Measurements from ENCODE around the gene PSMG3.

PSMG3 gene

DNA sequence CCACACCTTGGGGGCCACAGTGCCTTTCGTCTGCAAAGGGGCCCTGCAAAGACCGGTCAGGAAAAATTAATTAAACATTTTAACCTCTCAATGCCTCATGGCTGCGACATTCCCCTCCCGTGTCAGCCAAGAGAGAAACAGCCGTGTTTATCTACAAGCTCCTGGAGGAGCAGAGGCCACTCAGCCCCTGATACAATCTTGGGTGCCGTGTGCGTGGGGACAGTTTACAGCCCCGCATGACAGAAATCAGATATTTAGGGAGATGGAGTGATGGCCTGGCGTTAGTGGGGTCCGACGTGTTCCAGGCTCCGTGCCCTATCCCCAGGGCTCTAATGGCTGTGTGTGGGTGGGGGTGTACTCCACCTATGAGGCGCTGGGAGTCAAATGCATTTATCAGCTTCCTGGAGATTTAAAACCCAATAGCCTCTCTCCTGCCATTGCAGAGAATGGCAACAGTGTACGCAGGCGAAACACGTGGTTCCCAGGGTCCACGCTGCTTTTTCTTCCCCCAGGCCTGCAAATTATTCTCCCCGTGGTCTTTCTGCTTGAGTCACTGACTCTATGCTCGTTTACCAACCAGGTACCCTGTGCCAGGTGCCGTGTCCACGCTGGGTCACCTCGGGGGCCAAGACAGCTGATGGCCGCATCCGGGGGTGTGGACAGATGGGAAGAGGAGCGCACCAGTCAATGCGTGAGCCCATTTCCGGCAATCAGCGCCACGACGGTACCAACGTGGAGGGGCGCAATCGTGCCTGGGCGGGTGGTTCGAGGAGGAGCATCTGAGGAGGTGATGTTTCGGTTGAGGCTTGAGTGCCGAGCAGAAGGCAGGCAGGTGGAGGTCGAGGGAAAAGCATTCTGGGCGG is 26.6 kb upstream of the PSMG3 start:
- H3K9me3 ChIP-seq (ENCODE audit: control insufficient read depth, insufficient read depth, low read length) = no peaks in the 10 kb centered on the region
- WGBS (ENCODE audit: insufficient coverage, insufficient read length) = no CpG with 5 or more reads among the region's 39 CpGs
- no peak overlapping the region for H3K27ac ChIP-seq (ENCODE audit: low read length)
- no peaks in the 10 kb centered on the region for H3K36me3 ChIP-seq (ENCODE audit: control insufficient read depth, insufficient read depth, low read length)
- no peaks in the 10 kb centered on the region for H3K4me1 ChIP-seq (ENCODE audit: control insufficient read depth, insufficient read depth, low read length)
- no peaks in the 10 kb centered on the region; the same call in 1 of the 2 replicates for H3K27me3 ChIP-seq (ENCODE audit: control insufficient read depth, insufficient read depth, low read length)
- DNase-seq (ENCODE audit: low read depth, low spot score) = no peak
- no peak overlapping the region for H3K4me3 ChIP-seq (ENCODE audit: low read length)

DNA sequence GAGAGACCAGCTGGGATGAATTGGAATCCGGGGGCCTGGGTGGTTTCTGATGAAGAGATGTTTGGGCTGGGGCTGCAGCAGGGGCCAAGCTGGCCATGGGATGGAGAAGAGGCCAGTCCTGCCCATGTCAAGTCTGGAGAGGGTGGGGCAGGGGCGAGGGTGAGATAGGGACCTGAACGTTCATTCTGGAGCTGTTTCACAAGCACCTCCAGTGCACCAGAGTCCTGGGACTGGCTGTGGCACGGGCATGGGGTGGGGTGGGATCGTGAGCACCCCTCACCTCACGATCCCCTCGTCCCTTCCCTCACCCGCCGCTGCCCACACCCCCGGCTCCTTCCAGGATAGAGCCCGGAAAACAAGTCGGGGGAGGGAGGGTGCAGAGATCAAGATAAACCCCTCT is 25.8 kb upstream of the PSMG3 start:
- Histone ChIP-seq H3K27me3 (ENCODE audit: control insufficient read depth, insufficient read depth, low read length) (no peaks in the 10 kb centered on the region), H3K9me3 (ENCODE audit: control insufficient read depth, insufficient read depth, low read length) (no peaks in the 10 kb centered on the region)

DNA sequence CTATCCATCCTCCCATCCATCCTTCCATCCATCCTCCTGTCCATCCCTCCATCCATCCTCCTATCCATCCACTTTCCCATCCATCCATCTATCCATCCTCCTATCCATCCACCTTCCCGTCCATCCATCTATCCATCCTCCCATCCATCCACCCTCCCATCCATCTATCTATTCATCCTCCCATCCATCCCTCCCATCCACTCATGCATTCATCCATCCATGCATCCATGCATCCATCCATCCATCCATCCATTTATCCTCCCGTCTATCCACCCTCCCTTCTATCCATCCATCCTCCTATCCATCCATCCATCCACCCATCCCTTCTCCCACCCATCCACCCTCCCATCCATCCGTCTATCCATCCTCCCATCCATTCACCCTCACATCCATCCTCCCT is 25.2 kb upstream of the PSMG3 start:
- H3K27ac ChIP-seq (ENCODE audit: low read length) = no peak overlapping the region
- WGBS (ENCODE audit: insufficient coverage, insufficient read length) = 100% methylated on average over 3 of the region's 3 CpGs

More for the DNA sequence above, 25.8 kb upstream of the PSMG3 start:
- H3K4me3 ChIP-seq (ENCODE audit: low read length) = no peak overlapping the region
- no peak overlapping the region for H3K27ac ChIP-seq (ENCODE audit: low read length)
- WGBS (ENCODE audit: insufficient coverage, insufficient read length) = no CpG with 5 or more reads among the region's 12 CpGs
- H3K36me3 ChIP-seq (ENCODE audit: control insufficient read depth, insufficient read depth, low read length) = no peaks in the 10 kb centered on the region
- DNase-seq (ENCODE audit: low read depth, low spot score) = no peak
- no peaks in the 10 kb centered on the region for H3K4me1 ChIP-seq (ENCODE audit: control insufficient read depth, insufficient read depth, low read length)

DNA sequence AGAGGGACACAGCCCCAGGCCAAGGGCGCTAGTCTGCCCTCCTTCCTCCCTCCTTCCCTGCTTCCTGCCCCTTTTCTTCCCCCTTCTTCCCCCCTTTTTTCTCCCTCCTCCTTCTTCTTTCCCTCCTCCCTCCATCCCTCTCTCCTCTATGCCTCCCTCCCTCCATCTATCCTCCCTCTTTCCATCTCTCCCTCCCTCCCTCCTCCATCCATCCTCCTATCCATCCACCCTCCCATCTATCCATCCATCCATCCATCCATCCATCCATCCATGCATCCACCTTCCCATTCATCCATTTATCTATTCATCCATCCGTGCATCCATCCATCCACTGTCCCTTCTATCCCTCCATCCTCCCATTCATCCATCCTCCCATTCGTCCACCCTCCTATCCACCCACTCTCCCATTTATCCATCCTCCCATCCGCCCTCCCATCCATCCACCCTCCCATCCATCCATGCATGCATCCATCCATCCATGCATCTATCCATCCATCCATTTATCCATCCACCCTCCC is 24.1 kb upstream of the PSMG3 start:
- WGBS (ENCODE audit: insufficient coverage, insufficient read length) = 93% methylated on average over 2 of the region's 4 CpGs
- Histone ChIP-seq H3K27me3 (ENCODE audit: control insufficient read depth, insufficient read depth, low read length) (no peaks in the 10 kb centered on the region), H3K4me1 (ENCODE audit: control insufficient read depth, insufficient read depth, low read length) (no peaks in the 10 kb centered on the region)

More for the DNA sequence above, 25.2 kb upstream of the PSMG3 start:
- no peaks in the 10 kb centered on the region for H3K9me3 ChIP-seq (ENCODE audit: control insufficient read depth, insufficient read depth, low read length)
- H3K4me3 ChIP-seq (ENCODE audit: low read length) = no peak overlapping the region
- no peaks in the 10 kb centered on the region for H3K36me3 ChIP-seq (ENCODE audit: control insufficient read depth, insufficient read depth, low read length)
- H3K27me3 ChIP-seq (ENCODE audit: control insufficient read depth, insufficient read depth, low read length) = no peaks in the 10 kb centered on the region
- no peak for DNase-seq (ENCODE audit: low read depth, low spot score)
- no peaks in the 10 kb centered on the region for H3K4me1 ChIP-seq (ENCODE audit: control insufficient read depth, insufficient read depth, low read length)

DNA sequence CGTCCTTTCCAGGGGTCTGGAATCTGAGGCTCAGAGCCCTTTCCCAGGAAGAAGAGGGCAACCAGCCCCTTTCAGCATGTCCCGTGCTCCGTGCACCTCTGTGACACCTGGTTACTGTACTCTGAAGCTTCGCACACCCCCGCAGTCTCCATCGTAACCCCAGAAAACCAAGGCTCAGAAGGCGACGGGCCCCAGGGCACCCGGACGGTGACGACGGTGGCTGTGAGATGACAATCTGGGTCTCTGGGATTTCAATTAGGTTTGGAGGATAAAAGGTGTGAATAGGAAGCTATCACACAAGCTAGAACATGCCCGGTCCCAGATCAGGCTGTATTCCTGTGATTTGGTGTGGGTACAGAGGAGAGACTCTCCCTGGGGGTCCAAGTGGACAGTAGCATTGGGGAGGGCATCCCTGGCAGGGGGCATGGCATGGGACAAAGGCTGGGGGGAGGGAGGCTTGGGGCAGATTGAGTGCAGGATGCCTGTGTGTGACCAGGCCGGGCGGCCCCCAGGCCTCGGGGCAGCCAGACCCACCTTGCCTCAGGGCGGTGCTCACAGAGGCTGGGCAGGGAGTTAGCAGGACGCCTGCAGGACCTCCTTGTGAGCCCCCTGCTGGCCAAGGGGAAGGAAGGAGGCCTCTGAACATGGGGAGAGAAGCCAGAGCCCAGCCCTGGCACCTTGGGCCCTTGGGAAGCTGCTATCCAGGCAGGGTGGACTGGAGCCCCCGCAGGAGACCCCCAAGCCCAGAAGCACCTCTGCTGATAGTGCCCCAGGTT is 23.4 kb upstream of the PSMG3 start:
- Histone ChIP-seq H3K27me3 (ENCODE audit: control insufficient read depth, insufficient read depth, low read length) (no peaks in the 10 kb centered on the region), H3K36me3 (ENCODE audit: control insufficient read depth, insufficient read depth, low read length) (no peaks in the 10 kb centered on the region), H3K9me3 (ENCODE audit: control insufficient read depth, insufficient read depth, low read length) (no peaks in the 10 kb centered on the region), H3K4me3 (ENCODE audit: low read length) (no peak overlapping the region), H3K4me1 (ENCODE audit: control insufficient read depth, insufficient read depth, low read length) (no peaks in the 10 kb centered on the region), H3K27ac (ENCODE audit: low read length) (no peak overlapping the region)
- no CpG with 5 or more reads among the region's 19 CpGs for WGBS (ENCODE audit: insufficient coverage, insufficient read length)
- no peak for DNase-seq (ENCODE audit: low read depth, low spot score)

More for the DNA sequence above, 24.1 kb upstream of the PSMG3 start:
- Histone ChIP-seq H3K27ac (ENCODE audit: low read length) (no peak overlapping the region), H3K36me3 (ENCODE audit: control insufficient read depth, insufficient read depth, low read length) (no peaks in the 10 kb centered on the region), H3K9me3 (ENCODE audit: control insufficient read depth, insufficient read depth, low read length) (no peaks in the 10 kb centered on the region), H3K4me3 (ENCODE audit: low read length) (no peak overlapping the region)
- DNase-seq (ENCODE audit: low read depth, low spot score) = no peak

DNA sequence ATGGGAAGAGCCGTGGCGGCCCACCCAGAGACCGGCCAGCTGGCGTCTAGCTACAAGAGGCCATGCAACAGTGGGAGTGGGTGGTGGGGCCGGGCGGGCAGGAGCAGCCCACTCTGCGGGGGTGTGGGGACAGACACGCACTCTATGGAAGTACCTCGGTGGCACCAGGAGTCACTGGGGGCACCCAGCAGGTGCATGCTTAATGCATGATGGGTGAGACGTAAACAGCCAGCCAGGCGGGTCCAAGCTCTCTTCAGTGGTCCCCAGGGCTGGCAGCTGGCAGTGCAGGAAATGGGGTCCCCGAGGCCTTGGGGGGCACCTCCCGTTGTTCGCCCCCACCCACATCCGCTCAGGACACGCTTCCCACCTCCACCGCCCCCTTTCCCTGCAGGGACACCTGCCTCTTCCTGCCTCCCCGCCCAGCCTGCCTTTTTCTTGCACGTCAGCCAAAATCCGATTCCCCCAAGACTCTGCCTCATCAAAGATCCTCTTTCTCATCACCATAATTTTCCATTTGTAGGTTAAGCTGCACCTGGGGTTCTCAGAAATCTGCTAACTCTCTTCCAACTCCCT is 22.6 kb upstream of the PSMG3 start:
- Histone ChIP-seq H3K4me3 (ENCODE audit: low read length) (no peak overlapping the region), H3K9me3 (ENCODE audit: control insufficient read depth, insufficient read depth, low read length) (no peaks in the 10 kb centered on the region), H3K36me3 (ENCODE audit: control insufficient read depth, insufficient read depth, low read length) (no peaks in the 10 kb centered on the region), H3K27ac (ENCODE audit: low read length) (no peak overlapping the region), H3K27me3 (ENCODE audit: control insufficient read depth, insufficient read depth, low read length) (no peaks in the 10 kb centered on the region), H3K4me1 (ENCODE audit: control insufficient read depth, insufficient read depth, low read length) (no peaks in the 10 kb centered on the region; the same call in 1 of the 2 replicates)
- DNase-seq (ENCODE audit: low read depth, low spot score) = no peak
- no CpG with 5 or more reads among the region's 20 CpGs for WGBS (ENCODE audit: insufficient coverage, insufficient read length)

DNA sequence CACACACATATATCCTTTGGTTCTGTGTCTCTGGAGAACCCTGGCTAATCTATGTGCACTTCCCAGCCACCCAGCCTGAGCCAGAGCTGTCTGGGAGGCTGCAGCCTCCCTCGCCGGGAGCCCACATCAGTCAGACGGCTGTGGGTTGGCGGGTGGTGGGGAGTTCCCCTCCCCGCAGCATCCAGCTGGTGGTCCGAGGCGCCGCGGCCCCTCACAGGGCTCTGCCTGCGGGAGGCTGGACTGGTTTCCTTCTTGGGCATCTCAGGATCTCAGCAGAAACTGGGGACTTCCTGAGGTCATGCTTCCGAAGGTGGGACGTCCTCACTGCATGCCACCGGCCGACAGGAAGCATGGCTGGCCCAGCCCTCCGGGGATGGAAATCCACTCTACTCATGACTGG is 22.0 kb upstream of the PSMG3 start:
- Histone ChIP-seq H3K9me3 (ENCODE audit: control insufficient read depth, insufficient read depth, low read length) (no peaks in the 10 kb centered on the region), H3K36me3 (ENCODE audit: control insufficient read depth, insufficient read depth, low read length) (no peaks in the 10 kb centered on the region), H3K27me3 (ENCODE audit: control insufficient read depth, insufficient read depth, low read length) (no peaks in the 10 kb centered on the region), H3K27ac (ENCODE audit: low read length) (no peak overlapping the region), H3K4me1 (ENCODE audit: control insufficient read depth, insufficient read depth, low read length) (no peaks in the 10 kb centered on the region; the same call in 1 of the 2 replicates), H3K4me3 (ENCODE audit: low read length) (no peak overlapping the region)
- WGBS (ENCODE audit: insufficient coverage, insufficient read length) = no CpG with 5 or more reads among the region's 15 CpGs
- DNase-seq (ENCODE audit: low read depth, low spot score) = no peak

DNA sequence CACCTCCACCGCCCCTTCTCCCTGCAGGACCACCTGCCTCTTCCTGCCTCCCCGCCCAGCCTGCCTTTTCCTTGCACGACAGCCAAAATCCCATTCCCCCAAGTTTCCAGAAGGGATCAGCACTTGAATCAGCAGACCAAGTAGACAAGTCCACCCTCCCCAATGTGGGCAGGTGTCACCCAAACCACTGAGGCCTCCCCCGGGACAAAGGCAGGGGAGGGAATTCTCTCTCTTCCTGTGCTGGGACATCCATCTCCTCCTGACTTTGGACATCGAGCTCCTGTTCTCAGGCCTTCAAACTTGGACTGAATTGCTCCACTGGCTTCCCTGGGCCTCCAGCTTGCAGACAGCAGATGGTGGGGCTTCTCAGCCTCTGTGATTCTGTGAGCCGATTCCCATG is 21.6 kb upstream of the PSMG3 start:
- no CpG with 5 or more reads among the region's 6 CpGs for WGBS (ENCODE audit: insufficient coverage, insufficient read length)
- H3K4me3 ChIP-seq (ENCODE audit: low read length) = no peak overlapping the region
- H3K27me3 ChIP-seq (ENCODE audit: control insufficient read depth, insufficient read depth, low read length) = no peaks in the 10 kb centered on the region
- no peak for DNase-seq (ENCODE audit: low read depth, low spot score)
- H3K36me3 ChIP-seq (ENCODE audit: control insufficient read depth, insufficient read depth, low read length) = no peaks in the 10 kb centered on the region
- H3K27ac ChIP-seq (ENCODE audit: low read length) = no peak overlapping the region
- no peaks in the 10 kb centered on the region; the same call in 1 of the 2 replicates for H3K4me1 ChIP-seq (ENCODE audit: control insufficient read depth, insufficient read depth, low read length)
- H3K9me3 ChIP-seq (ENCODE audit: control insufficient read depth, insufficient read depth, low read length) = no peaks in the 10 kb centered on the region

DNA sequence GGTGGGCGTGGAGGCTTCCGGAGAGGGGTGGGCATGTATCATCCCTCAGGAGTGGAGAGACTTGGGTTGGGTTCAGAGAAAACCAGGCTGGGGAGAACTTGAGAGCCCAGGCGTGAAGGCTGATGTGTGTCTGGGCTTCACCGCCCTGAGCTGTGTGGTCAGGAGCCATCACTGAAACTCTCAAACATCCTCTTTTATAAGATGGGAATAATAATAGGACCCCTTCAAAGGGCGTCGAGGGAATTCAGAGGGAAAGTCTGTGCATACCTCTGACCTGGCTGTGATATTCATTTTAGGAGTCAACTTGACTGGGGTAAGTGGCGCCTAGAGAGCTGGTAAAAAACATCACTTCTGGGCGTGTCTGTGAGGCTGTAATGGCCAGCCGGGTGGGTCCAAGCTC is 21.1 kb upstream of the PSMG3 start:
- no peaks in the 10 kb centered on the region for H3K9me3 ChIP-seq (ENCODE audit: control insufficient read depth, insufficient read depth, low read length)
- no peaks in the 10 kb centered on the region for H3K27me3 ChIP-seq (ENCODE audit: control insufficient read depth, insufficient read depth, low read length)
- no peak overlapping the region for H3K4me3 ChIP-seq (ENCODE audit: low read length)
- no peaks in the 10 kb centered on the region; the same call in 1 of the 2 replicates for H3K4me1 ChIP-seq (ENCODE audit: control insufficient read depth, insufficient read depth, low read length)
- no peak for DNase-seq (ENCODE audit: low read depth, low spot score)
- H3K27ac ChIP-seq (ENCODE audit: low read length) = no peak overlapping the region
- WGBS (ENCODE audit: insufficient coverage, insufficient read length) = no CpG with 5 or more reads among the region's 9 CpGs
- no peaks in the 10 kb centered on the region for H3K36me3 ChIP-seq (ENCODE audit: control insufficient read depth, insufficient read depth, low read length)

DNA sequence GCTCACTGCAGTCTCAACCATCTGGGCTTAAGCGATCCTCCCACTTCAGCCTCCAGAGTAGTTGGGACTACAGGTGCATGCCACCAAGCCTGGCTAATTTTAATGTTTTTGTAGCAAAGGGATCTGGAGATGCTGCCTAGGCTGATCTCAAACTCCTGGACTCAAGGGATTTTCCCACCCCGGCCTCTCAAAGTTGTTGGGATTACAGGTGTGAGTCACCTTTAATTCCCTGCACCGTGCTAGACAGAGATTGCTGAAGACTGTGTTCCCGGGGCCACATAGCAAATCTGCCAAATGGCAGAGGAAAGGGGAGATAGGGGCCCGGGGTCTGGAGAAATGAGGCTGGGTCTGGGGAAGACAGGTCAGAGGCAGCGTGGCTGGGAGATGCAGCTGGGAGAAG is 20.6 kb upstream of the PSMG3 start:
- H3K4me1 ChIP-seq (ENCODE audit: control insufficient read depth, insufficient read depth, low read length) = no peaks in the 10 kb centered on the region; the same call in 1 of the 2 replicates
- DNase-seq (ENCODE audit: low read depth, low spot score) = no peak
- no CpG with 5 or more reads among the region's 6 CpGs for WGBS (ENCODE audit: insufficient coverage, insufficient read length)
- no peak overlapping the region for H3K4me3 ChIP-seq (ENCODE audit: low read length)
- no peak overlapping the region for H3K27ac ChIP-seq (ENCODE audit: low read length)
- no peaks in the 10 kb centered on the region for H3K9me3 ChIP-seq (ENCODE audit: control insufficient read depth, insufficient read depth, low read length)
- no peaks in the 10 kb centered on the region for H3K36me3 ChIP-seq (ENCODE audit: control insufficient read depth, insufficient read depth, low read length)
- no peaks in the 10 kb centered on the region for H3K27me3 ChIP-seq (ENCODE audit: control insufficient read depth, insufficient read depth, low read length)
